Anterior cingulate cortex (tissue), 58 donors: ENCODE data around the gene TOP3B.
"Not testable (repeated sequence)": the region's sequence is repeated elsewhere in the genome, so short reads cannot be mapped to it uniquely, and the experiment has no call there.

ENCODE experiments used
- DNase-seq, 58 donors: peaks; one replicate each; lab custom pipeline; 2025; lab: John Stamatoyannopoulos, UW

Gene TOP3B

DNA sequence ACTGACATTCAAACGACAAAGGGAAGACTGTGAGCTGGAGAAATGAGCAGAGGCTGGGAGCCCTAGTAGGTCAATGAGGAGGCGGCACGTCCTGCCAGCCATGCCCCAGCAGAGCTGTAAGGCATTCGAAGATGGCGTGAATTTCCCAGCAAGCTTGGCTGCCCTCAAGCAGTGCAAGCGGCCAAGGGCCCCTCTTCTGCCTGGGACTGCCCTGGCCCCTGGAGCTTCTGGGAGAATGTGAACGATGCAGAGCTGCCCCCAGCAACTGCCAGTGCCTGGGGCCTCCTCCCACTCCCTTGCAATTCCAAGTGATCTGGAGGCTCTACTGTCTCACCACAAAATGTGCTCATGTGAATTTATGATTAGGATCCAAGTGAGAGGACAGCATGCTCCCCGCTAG is 34.2 kb downstream of the TOP3B start:
- no peak for DNase-seq

- DNase-seq = peak in 4 of 58 donors; percentile 12 to 26 (median 14)
Observed at GRCh38 chr22:21947040-21948014, 35.3 kb downstream of the TOP3B start.

- DNase-seq = no peak
Observed at GRCh38 chr22:21946262-21946925, 36.2 kb downstream of the TOP3B start.

GRCh38 chr22:21945453-21946261 is 36.9 kb downstream of the TOP3B start:
- no peak for DNase-seq

GRCh38 chr22:21944871-21945270 is 37.7 kb downstream of the TOP3B start:
- DNase-seq = no peak

DNA sequence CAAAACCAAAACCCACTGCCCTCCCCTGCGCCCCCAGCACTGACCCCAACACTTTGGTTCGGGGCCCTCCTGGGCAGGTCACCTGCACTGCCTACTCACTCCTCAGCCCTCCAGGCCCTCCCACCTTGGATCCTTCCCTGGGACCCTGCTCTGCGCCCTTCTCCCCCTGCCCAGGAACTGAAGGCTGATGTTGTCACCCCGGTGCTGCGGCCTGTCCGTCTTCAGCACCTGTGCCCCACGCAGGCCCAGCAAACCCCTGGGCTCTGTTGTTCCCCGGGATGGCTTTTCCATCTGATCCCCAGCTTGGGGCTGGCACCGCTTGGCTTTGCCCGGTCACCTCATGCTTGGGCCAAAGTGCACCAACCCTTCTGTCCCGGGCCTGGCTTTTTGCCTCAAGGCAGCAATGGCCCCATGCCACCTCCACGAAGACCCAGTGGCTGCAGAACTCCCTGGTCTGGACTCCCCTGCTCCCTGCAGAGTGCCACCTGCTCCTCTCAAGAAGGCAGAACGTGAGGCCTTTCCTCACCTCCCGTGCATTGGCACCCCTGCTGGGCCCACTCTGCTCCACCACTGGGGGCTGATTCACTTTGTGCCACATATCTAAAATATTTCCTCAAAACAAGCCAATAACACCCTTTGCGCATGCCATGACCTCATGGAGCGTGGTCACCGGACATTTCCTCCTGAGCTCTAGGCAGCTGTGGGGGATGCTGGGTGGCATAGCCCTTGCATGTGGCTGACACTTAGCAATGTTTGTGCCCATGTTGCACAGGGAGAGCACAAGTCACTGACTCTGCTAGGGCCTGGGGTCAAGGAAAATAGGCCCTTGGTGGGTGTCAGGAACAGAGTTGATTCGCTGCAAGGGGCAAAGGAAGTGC is 38.8 kb downstream of the TOP3B start:
- no peak for DNase-seq

DNA sequence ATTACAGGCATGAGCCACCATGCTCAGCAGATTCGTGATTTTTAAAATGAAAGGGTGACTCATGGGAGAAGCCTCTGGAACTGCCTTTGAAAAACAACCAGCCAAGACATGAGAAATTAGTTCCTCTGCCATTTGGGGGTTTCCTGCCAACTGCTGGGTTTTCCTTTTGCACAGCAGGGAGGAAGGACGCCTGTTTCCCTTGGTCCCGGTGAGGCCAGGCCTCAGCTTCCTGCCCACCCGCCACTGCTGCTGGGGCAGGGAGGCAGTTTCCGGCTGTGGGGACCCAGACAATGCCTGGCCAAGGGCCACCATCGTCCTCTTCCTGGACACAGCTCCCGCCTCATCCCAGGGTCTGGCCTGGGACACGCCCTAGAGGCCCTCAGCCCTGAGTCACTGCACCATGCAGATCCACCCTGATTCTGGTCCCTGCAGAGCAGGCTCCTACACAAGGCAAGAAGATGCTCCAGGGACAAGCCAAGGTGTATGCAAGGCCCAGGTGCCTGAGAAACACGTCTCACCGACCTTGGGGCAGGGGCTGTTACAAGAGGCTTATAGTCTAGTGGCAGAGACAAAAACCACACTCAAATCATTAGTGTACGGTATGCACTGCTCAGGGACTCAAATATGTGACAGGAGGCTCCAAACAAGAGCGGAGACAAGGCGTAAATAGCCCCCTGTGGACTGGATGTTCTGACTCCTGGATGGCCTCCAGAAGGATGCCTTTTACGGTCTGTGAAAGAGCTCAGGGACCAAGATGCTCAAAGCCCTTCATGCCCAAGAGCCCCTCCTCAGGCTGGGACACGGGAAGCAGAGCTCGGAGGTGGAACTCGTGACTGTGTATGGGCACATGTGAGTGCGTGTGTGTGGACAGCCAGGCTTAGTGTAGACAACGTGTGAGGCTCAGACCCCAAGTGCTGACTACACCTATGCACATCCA is 39.9 kb downstream of the TOP3B start:
- peak in 11 of 58 donors; percentile 5 to 36 (median 20) for DNase-seq

DNA sequence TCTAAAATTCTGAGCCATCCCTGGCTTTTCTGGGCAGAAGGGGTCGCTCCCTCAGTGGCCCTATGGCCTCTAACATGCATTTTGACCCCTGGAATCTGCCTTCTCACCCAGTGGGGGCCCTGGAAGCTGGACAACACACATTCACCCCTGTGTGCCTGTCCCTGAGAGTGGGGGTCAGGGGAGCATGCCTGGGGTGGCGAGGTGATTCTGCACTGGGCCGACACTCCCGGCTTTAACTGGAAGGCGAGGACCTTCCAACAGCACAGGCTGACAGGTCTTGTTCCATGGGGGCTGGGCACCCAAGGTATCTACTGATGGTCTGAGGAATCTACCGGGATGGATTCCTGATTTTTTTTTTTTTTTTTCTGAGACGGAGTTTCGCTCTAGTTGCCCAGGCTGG is 40.7 kb downstream of the TOP3B start:
- no peak for DNase-seq

- peak in 4 of 58 donors; percentile 11 to 32 (median 18) for DNase-seq
Observed at GRCh38 chr22:21940521-21940920, 42.1 kb downstream of the TOP3B start.

DNA sequence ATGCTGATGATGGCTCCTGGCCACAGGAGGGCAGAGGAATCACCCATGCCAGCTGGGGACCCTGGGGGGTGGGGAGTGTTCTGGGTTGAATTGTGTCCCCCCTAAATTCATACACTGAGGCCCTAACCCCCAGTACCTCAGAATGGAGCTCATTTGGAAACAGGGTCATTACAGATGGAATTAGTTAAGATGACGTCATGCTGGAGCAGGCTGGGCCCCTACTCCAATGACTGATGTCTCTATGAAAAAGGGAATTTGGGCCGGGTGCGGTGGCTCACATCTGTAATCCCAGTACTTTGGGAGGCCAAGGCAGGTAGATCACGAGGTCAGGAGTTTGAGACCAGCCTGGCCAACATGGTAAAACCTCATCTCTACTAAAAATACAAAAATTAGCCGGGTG is 42.7 kb downstream of the TOP3B start:
- not testable (repeated sequence) for DNase-seq

DNA sequence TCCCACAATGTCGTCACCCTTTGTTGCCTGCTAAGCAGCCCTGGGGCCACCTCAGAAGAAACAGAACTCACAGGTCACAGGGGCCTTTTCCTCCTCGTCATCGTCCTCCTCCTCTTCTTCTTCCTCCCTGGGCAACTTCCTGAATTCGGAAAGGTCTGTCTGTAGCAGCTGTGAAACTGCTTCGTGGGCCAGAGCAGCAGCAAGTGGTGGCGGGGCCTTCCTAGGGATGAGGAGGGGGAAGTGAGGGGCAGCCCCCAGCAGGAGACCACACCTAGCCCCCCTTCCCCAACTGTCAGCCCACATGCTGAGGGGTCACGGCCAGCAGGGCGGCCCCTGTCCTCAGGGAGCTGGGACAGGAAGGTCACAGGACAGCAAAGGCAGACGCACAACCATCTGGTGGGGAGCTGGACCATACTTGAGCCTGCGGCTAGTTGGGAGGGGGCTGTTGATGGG is 43.1 kb downstream of the TOP3B start:
- DNase-seq = peak in 1 of 58 donors; percentile 36

- DNase-seq = no peak
Observed at GRCh38 chr22:21938906-21939305, 43.7 kb downstream of the TOP3B start.

DNA sequence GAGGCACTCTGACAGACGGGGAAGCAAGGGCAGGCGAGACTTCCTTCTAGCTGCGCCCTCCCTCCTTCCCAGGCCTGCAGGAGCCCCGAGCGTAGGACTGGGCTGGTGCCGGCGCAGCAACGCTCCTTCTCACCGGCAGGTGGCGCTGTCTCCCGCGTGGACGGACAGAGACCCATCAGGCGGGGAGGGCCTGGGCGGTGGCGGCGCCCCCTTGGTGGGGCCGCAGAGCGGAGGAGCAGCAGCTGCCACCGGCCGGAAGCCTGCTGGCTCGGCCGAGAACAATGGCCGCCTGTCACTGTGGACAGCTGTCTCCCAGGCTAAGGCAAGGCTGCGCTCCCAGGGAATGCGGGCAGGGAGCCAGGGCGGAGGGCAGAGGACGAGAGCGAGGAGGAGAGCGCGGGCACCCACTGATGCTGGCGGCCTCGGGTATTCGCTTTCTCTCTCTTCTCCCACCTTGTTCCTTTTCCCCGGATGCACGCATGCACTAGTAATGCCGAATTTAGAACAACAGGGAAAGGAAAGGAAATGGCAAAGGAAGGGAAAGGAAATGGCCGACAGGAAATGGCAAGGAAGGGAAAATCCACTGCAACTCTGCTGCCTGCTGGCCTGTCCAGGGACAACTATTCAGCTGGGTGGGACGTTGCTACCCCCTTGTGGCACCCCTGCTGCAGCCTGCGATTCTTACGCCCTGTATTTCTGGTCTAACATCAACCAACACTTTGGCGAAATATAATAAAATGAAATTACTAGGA is 44.3 kb downstream of the TOP3B start:
- peak; percentile 40 to 98 (median 91) for DNase-seq

GRCh38 chr22:21937821-21938070 is 44.8 kb downstream of the TOP3B start:
- DNase-seq = peak in 7 of 58 donors; percentile 53 to 84 (median 70)

DNA sequence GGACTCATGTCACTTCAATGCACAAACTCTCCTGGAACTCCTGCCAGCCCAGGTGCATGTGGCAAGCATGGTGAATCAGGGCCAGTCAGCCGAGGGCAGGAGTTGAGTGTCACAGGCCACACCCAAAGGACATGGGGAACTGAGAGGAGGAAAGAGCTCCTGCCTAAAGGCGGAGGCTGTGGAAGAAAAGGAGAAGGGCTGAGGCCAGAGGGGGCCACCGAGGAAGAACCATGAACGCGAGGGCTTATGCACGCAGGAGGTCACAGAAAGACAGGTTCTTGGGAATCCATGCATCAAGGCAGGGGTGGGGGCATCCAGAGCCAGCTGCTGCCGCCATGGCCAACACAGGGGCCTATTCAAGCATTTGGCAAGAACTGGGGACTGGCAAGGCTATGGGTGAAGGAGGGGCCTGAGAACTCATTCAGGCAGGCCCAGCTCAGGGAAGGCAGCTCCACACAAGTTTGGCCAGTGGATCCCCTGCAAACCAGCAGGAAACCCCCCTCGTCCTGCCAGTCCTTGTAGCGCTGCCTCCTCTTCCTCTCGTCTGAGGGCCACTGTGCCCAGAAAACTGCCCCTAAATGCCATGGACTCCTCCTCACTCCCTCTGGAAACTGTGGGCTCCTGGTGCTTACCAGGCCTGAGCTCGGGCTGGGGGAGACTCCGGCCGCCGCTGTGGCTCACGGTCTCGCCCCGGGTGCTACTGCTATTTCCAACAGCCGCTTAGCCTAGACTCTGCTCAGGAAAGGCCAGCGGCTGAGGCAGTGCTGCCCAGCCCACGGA is 45.4 kb downstream of the TOP3B start:
- DNase-seq = peak in 46 of 58 donors; percentile 24 to 74 (median 56)

DNA sequence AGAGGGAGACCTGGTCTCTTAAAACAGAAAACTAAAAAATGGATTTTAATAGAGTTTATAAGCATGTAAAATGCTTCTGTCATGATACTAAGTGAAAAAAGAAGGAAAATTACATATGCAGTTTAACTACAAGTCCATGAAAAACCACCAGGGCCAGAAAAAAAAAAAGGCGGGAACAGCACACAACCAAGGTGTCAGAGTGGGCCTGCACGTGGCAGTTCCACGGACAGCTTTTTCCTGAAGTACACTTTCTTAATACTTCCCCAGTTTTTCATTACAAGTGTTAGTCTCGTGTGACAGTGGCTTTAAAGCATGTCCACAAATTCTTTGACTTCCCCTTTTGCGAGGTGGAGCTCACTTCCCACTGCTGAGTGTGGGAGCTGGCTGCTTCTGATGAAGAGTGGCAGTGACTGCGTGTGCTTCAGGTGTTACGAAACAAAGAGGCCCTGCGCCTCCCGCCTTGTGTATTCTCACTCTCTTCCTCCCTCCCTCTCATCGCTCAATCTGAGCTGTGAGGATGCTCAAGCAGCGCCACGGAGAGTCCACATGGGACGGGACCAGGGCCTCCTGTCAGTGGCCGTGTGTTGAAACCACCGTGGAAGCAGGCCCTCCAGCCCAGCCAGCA is 46.3 kb downstream of the TOP3B start:
- DNase-seq = peak in 32 of 58 donors; percentile 14 to 72 (median 32)

DNA sequence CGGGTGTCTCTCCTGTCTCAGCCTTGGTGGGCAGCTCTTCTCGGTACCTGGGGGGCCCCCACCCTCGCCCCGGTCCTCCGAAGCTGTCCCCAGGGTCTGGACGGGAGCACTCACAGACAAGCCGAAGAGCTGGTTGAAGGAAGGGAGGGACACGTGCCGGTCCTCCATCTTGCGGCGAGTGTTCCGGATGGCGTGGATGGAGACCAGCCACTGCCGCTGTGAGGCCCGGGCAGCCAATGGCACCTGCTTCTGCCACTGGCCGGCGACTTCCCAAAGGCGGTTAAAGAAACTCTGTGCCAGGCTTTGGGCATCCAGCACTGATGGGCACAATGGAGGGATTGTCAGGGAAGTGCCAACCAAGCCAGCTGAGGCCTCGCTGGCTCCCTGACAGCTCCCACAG is 48.7 kb downstream of the TOP3B start:
- peak in 48 of 58 donors; percentile 25 to 83 (median 59) for DNase-seq
